Heart right ventricle (tissue), 16 donors: ENCODE data around the gene TUBG2. TPM values are rescaled to one million over a fixed set of nuclear protein-coding genes. Genes with fewer than 3 reads are reported as not detected.

Experiments
- ATAC-seq, 8 donors: fragments of 200-7000 bp; cut with Tn5 transposase; one replicate each; pipeline ENCODE4 v1.9.1; 2020; ENCODE audit warnings: mild to moderate bottlenecking in 8 of 8, moderate library complexity in 8 of 8, moderate number of reproducible peaks in 1 of 8
- DNase-seq, 2 donors: peaks; one replicate each; pipeline ENCODE4 v3.0.0-alpha.2; 2020
- H3K27ac ChIP-seq, 10 donors: fragments of 200-600 bp; sonication (generic) in 2 of 10; one replicate each; pipeline versions ENCODE4 v1.5.0 to v1.8.0; 2020 to 2022; ENCODE audit warnings: mild to moderate bottlenecking in 3 of 10
- H3K27me3 ChIP-seq, 7 donors: fragments of 200-600 bp; one replicate each; pipeline ENCODE4 v1.8.0; 2021 to 2022; ENCODE audit warnings: mild to moderate bottlenecking in 2 of 7
- H3K36me3 ChIP-seq, 9 donors: fragments of 200-600 bp; sonication (generic) in 1 of 9; one replicate each; pipeline versions ENCODE4 v1.5.0 to v1.8.0; 2020 to 2022; ENCODE audit warnings: mild to moderate bottlenecking in 2 of 9
- H3K4me1 ChIP-seq, 9 donors: fragments of 200-600 bp; sonication (generic) in 1 of 9; one replicate each; pipeline versions ENCODE4 v1.5.0 to v1.8.0; 2020 to 2022; ENCODE audit warnings: mild to moderate bottlenecking in 4 of 9
- H3K4me3 ChIP-seq, 10 donors: fragments of 200-600 bp; sonication (generic) in 2 of 10; one replicate each; pipeline versions ENCODE4 v1.5.0 to v1.8.0; 2020 to 2022; ENCODE audit warnings: mild to moderate bottlenecking in 7 of 10, moderate library complexity in 2 of 10
- H3K9me3 ChIP-seq, 11 donors: fragments of 200-600 bp in 10 of 11; sonication (generic) in 2 of 11; one replicate each; pipeline versions ENCODE4 v1.5.0 to v1.8.0; 2013 to 2022; ENCODE audit warnings: mild to moderate bottlenecking in 2 of 11, control low read depth in 1 of 11, moderate library complexity in 1 of 11
- CTCF ChIP-seq, 9 donors: fragments of 200-600 bp; sonication (generic) in 2 of 9; IDR thresholded peaks; one replicate each; pipeline versions ENCODE4 v1.5.0 to v1.8.0; 2021 to 2022; ENCODE audit warnings: antibody characterized with exemption in 9 of 9, mild to moderate bottlenecking in 5 of 9, moderate library complexity in 1 of 9
- WGBS, 2 donors: extraction: QIAGEN DNeasy Blood & Tissue Kit; methylation state at CpG; one replicate each; pipeline ENCODE4 v1.1.7; 2013; ENCODE audit warnings: inconsistent platforms in 1 of 2; 5-methylcytosine and 5-hydroxymethylcytosine counted together
- intact Hi-C, 10 donors: fragments of 100-400 bp; cut with DNase I; formaldehyde crosslinking; loops; one replicate each; pipeline versions ENCODE4 v1.11.1 to v1.14.2; 2022
- polyA plus RNA-seq, 2 donors: library from polyadenylated mRNA; stranded (reverse); fragments of 200-250 nt; gene quantifications; one replicate each; pipeline ENCODE4 v1.2.3, GENCODE V29; 2013
- total RNA-seq, 10 donors: library from RNA; stranded (reverse); fragmentation: NEBNext Ultra II Directional in 3 of 10; extraction: Animal tissue kit (Norgen Biotek cat#: 25700) in 3 of 10; gene quantifications; one replicate each; pipeline versions ENCODE4 v1.2.1 to v1.2.4, GENCODE V29; 2021 to 2023
- donor health status: Arrhythmogenic right ventricular cardiomyopathy.
- donor health status: ischemic (EF 13 %, LVEDD 7.1; RV severe dilation, severe dysfunction).
- donor health status: healthy with polysubstance abuse.
- donor health status: DM: no; HTN: yes; CAD: no.
- donor health status: DM: no; HTN: no; CAD: no.
- donor health status: ischemic (EF 25% LVEDD 6.9; RV normal size, moderate dysfunction).
- donor health status: ischemic (EF 25% LVEDD 5.7; RV mildly dilated, moderate dysfunction).
- donor health status: healthy.
- donor health status: DM: yes; HTN: yes; CAD: no.
- donor health status: Ischemic cardiomyopathy.
- donor health status: ischemic (EF 35%, LVEDD 5.7; RV mildly dilated, moderate dysfunction).
- donor health status: nonischemic (EF 11% LVEDD 7.7; RV severe dilation, severe dysfunction).
- donor health status: DM: yes; HTN: yes; CAD: no.
- donor health status: PGD.
- donor health status: ischemic (EF 29% LVEDD 5.4; RV normal size, mild dysfunction).
- donor health status: nonischemic (EF 23%, LVEDD 6.1; RV moderate dilation, normal function).

Gene TUBG2
- total and polyA plus RNA-seq, 12 donors, result 9.8 to 21.3 (median 14.7) TPM

DNA sequence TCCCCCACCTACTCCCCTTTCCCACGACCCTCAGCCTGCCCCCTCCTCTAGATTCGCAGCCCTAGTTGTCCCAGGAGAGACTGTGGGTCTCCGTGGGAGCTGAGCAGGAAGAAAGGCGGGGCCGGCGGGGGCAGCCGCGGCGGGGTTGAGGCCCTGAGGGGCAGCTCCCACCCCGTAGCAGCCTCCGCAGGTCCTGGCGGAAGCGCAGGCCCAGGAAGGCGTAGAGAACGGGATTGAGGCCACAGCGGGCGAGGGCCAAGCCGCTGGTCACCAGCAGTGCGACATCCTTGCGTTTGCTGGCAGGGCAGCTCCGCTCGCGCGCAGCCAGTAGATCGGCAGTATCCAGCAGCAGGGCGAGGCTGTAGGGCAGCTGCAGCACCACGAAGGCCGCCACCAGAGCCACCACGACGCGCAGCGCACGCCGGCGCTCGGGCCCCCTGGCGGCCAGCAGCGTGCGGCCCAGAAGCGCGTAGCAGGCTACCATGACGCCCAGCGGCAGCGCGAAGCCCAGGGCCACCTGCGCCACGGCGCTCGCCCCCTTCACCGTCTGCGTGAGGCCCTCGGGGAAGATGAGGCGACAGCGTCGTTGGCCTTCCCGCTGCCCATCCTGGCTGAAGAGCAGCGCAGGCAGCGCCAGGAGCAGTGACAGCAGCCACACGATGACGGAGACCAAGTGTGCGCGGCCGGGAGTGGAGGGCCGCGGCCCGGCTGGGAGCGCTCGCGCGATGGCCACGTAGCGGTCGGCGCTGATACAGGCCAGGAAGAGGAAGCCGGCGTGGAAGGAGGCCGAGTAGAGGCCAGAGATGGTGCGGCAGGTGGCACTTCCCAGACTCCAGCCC lies 20.6 kb downstream of the TUBG2 start:
- intact Hi-C loops, result loop anchor here (1.0 to 10.0 kb wide), 11 partner anchors 62 to 257 kb away; partner anchors contain the start of genes RETREG3 (in 5 of the 10), TUBG1 (in 5 of the 10), PSMC3IP (in 4 of the 10) and CAVIN1 (in 1 of the 10)
- H3K27me3 ChIP-seq, result peaks cover 0 to 51% (median 0%) of the 10 kb centered on the region in 7 donors
- H3K27ac ChIP-seq, result peak overlapping the region; percentile 70 to 98 (median 96)
- H3K4me1 ChIP-seq, result peaks cover 35 to 86% (median 78%) of the 10 kb centered on the region in 9 donors
- H3K9me3 ChIP-seq, result no peaks in the 10 kb centered on the region
- TF ChIP-seq CTCF (IDR thresholded peaks at IDR 0.05), result peak; percentile 81 to 96 (median 90)
- ATAC-seq, result peak; percentile 27 to 47 (median 34)
- 2 to 3% methylated on average over 78 of the region's 78 CpGs for WGBS, 2 donors
- peak; percentile 68 to 86 for DNase-seq
- H3K36me3 ChIP-seq, result peaks cover 0 to 5% (median 0%) of the 10 kb centered on the region in 9 donors
- peak overlapping the region; percentile 15 to 99 (median 68) for H3K4me3 ChIP-seq

DNA sequence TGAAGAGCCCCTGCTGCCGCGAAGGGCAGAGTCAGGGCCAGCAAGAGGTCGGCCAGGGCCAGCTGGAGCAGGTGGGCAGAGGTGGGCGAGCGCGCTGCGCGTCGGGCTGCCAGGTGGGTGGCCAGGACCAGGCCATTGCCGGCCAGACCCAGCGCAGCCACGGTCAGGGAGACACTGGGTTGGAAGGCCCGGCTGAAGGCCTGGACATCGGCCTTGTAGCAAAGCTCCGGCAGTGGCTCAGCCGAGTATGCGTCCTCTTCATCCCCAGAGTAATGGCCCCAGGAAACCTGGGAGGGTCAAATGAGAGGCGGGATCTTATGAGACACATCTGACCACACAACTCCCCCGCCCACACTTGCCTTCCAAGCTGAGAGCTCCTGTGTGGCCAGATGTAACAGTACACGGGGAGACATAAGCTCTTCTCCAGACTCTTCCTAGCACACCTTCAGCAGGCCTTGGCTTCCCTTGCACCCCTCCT lies 21.3 kb downstream of the TUBG2 start:
- Histone ChIP-seq H3K36me3 (peaks cover 0 to 12% (median 6%) of the 10 kb centered on the region in 9 donors), H3K4me1 (peaks cover 34 to 79% (median 72%) of the 10 kb centered on the region in 9 donors), H3K4me3 (peak overlapping the region; percentile 15 to 99 (median 68)), H3K27me3 (peaks cover 0 to 45% (median 0%) of the 10 kb centered on the region in 7 donors), H3K9me3 (no peaks in the 10 kb centered on the region), H3K27ac (peak overlapping the region; percentile 70 to 98 (median 96))
- TF ChIP-seq CTCF (IDR thresholded peaks at IDR 0.05), result no peak
- 43 to 49% methylated on average over 20 of the region's 20 CpGs for WGBS, 2 donors
- intact Hi-C loops, result loop anchor here in 4 of 10 donors (2.0 to 10.0 kb wide), 4 partner anchors 66 to 106 kb away; partner anchors contain the start of gene PSMC3IP (in 1 of the 4)
- DNase-seq (peak in 1 of 2 donors; percentile 54), ATAC-seq (no peak)

DNA sequence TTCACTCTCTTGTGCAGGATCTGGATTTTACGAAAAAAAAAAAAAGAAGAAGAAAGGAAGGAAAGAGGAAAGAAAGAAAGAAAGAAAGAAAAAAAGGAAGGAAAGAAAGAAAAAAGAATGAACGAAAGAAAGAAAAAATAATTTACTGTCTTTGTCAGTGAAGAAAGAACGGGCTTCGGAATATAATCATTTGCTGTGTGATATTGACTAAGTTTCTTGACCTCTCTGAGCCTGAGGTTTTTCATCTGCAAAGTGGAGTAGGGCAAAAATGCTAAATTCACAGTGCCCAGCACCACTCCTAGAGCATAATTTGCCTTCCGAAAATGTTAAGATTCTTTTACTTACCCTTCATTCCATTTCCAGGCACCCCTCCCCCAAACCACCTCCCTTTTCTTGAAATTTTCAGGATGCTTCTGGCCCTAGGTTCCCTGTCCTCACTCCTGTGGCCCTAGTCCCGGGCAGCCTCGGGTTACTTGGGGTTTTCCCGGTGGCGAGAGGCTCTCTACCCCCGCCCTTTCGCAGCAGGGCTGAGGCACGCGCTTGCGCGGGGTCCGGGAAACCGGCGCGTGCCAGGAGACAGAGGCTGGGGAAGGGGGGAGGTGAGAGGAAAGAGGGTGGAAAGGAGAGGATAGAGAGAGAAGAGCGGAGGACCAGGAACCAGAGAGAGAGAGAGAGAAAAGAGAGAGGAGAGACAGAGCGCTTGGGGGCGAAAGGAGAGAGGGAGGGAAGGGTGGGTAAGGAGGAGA lies 23.1 kb downstream of the TUBG2 start, which contains the start of gene CNTNAP1:
Gene CNTNAP1 (plus strand): TSS at position 556 of the 746 bp plus-strand sequence. CDS start 299 bp downstream, outside the sequence.
- intact Hi-C loops, result loop anchor here in 5 of 10 donors (2.0 to 10.0 kb wide), 4 partner anchors 67 to 107 kb away; partner anchors contain the start of gene PSMC3IP (in 1 of the 5)
- peaks cover 0 to 31% (median 0%) of the 10 kb centered on the region in 7 donors for H3K27me3 ChIP-seq
- peak in 1 of 8 donors; percentile 37 for ATAC-seq

More for the DNA sequence above, 23.1 kb downstream of the TUBG2 start, which contains the start of gene CNTNAP1:
- peaks cover 34 to 70% (median 66%) of the 10 kb centered on the region in 9 donors for H3K4me1 ChIP-seq
- peak within 1 kb of the TSS in 9 of 10 donors; percentile 16 to 84 (median 66) for H3K27ac ChIP-seq
- H3K36me3 ChIP-seq, result peaks cover 0 to 29% (median 10%) of the 10 kb centered on the region in 9 donors
- TF ChIP-seq CTCF (IDR thresholded peaks at IDR 0.05), result no peak
- WGBS, 2 donors, result 14 to 16% methylated on average over 21 to 22 of the region's 22 CpGs
- H3K9me3 ChIP-seq, result no peaks in the 10 kb centered on the region
- DNase-seq, result peak; percentile 50 to 58
- peak within 1 kb of the TSS; percentile 38 to 63 (median 58) for H3K4me3 ChIP-seq
